ENCODE measurements around the gene NFATC1.

DNA sequence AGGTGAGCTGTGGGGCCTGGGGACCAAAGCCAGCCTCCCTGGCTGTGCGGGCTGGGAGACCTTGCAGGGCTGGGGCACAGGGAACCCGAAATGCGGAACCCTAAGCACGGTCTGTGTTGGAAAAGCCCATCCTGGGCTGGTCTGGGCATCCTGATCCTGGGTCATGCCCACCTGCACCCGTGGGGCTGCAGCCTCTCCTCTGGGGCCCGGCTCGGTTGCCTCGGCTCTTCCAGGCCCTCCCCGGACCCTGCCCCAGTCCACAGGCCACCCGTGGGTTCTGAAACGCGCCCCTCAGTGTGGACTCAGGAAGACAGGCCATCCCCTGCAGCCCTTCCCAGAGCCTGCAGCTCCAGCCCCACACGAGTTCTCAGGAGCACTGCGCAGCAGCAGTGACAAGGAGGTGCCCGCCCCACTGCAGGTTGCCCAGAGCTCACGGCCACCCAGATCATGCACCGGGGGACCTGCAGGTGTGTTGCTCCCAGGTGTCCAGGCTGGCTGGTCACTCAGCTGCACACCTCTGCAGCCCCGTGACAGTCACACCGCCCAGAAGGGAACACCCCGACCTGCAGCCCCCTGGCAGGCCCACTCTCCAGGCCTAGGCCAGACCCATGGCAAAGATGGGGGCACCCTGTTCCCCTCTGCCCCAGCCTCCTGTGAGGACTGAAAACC lies 12.2 kb upstream of the NFATC1 start:
- TF ChIP-seq PATZ1 (CRISPR knock-in tag; IDR thresholded peaks at IDR 0.05; ENCODE audit: borderline replicate concordance): no peak
- no peak for TF ChIP-seq TOX (CRISPR knock-in tag; IDR thresholded peaks at IDR 0.05; ENCODE audit: borderline replicate concordance)
- TF ChIP-seq TSHZ2 (CRISPR knock-in tag; IDR thresholded peaks at IDR 0.05): no peak
- no peak for TF ChIP-seq ZFP3 (CRISPR knock-in tag; IDR thresholded peaks at IDR 0.05)
- TF ChIP-seq PPARA (CRISPR knock-in tag; IDR thresholded peaks at IDR 0.05; ENCODE audit: borderline replicate concordance): no peak
